ENCODE results near the gene KCNK10.
A peak's percentile ranks its signal among the peaks of the same experiment; 100 is the strongest.

Gene KCNK10

GRCh38 chr14:88184956-88185355, 138.1 kb downstream of the KCNK10 start:
- no peak for DNase-seq (ENCODE audit: low spot score)

- DNase-seq (ENCODE audit: low spot score): no peak
These were observed 142.0 kb downstream of the KCNK10 start for GRCh38 chr14:88181072-88181471.

- DNase-seq (ENCODE audit: low spot score): no peak
These were observed 143.4 kb downstream of the KCNK10 start for GRCh38 chr14:88179716-88180115.

- no peak for DNase-seq (ENCODE audit: low spot score)
These were observed 152.7 kb downstream of the KCNK10 start for GRCh38 chr14:88170333-88170732.

GRCh38 chr14:88168498-88169165, 154.4 kb downstream of the KCNK10 start:
- peak; percentile 53 for DNase-seq (ENCODE audit: low spot score)

GRCh38 chr14:88168025-88168424, 155.0 kb downstream of the KCNK10 start:
- no peak for DNase-seq (ENCODE audit: low spot score)

GRCh38 chr14:88166616-88167015, 156.5 kb downstream of the KCNK10 start:
- no peak for DNase-seq (ENCODE audit: low spot score)

GRCh38 chr14:88164906-88165534, 158.0 kb downstream of the KCNK10 start:
- no peak for DNase-seq (ENCODE audit: low spot score)

GRCh38 chr14:88163731-88164255, 159.3 kb downstream of the KCNK10 start:
- DNase-seq (ENCODE audit: low spot score): no peak

GRCh38 chr14:88156127-88156526, 166.9 kb downstream of the KCNK10 start:
- DNase-seq (ENCODE audit: low spot score): no peak

GRCh38 chr14:88154926-88155325, 168.1 kb downstream of the KCNK10 start:
- no peak for DNase-seq (ENCODE audit: low spot score)

- DNase-seq (ENCODE audit: low spot score): no peak
These were observed 168.7 kb downstream of the KCNK10 start for GRCh38 chr14:88154321-88154720.

- DNase-seq (ENCODE audit: low spot score): no peak
These were observed 176.0 kb downstream of the KCNK10 start for GRCh38 chr14:88146881-88147649.

GRCh38 chr14:88143810-88144209, 179.3 kb downstream of the KCNK10 start:
- no peak for DNase-seq (ENCODE audit: low spot score)

GRCh38 chr14:88142997-88143396, 180.1 kb downstream of the KCNK10 start:
- no peak for DNase-seq (ENCODE audit: low spot score)

- DNase-seq (ENCODE audit: low spot score): no peak
These were observed 182.2 kb downstream of the KCNK10 start for GRCh38 chr14:88140874-88141273.

- no peak for DNase-seq (ENCODE audit: low spot score)
These were observed 185.7 kb downstream of the KCNK10 start for GRCh38 chr14:88137327-88137726.

All from CD4-positive, alpha-beta T cell treated with Interleukin-6 at 100 ng/mL for 8 hours (primary cell).